RKO (cell line): Measurements from ENCODE around the gene ATP13A3.
"Not testable (repeated sequence)": the region's sequence is repeated elsewhere in the genome, so short reads cannot be mapped to it uniquely, and the experiment has no call there.

Experiments used
- DNase-seq: peaks from one replicate; pipeline ENCODE4 v3.0.0-alpha.2; 2016; ENCODE audit warnings: low spot score

ATP13A3 gene

DNA sequence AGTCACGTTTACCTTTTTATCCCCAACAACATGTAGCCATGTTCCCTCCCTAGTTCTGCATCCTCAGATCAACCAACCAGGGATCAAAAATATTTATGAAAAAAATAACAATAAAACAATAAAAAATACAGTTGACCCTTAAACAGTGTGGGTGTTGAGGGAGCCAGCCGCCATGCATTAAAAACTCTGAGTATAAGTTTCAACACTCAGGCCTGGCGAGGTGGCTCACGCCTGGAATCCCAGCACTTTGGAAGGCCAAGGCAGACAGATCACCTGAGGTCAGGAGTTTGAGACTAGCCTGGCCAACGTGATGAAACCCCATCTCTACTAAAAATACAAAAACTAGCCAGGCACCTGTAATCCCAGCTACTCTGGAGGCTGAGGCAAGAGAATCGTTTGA is 12.7 kb upstream of the ATP13A3 start:
- not testable (repeated sequence) for DNase-seq

DNA sequence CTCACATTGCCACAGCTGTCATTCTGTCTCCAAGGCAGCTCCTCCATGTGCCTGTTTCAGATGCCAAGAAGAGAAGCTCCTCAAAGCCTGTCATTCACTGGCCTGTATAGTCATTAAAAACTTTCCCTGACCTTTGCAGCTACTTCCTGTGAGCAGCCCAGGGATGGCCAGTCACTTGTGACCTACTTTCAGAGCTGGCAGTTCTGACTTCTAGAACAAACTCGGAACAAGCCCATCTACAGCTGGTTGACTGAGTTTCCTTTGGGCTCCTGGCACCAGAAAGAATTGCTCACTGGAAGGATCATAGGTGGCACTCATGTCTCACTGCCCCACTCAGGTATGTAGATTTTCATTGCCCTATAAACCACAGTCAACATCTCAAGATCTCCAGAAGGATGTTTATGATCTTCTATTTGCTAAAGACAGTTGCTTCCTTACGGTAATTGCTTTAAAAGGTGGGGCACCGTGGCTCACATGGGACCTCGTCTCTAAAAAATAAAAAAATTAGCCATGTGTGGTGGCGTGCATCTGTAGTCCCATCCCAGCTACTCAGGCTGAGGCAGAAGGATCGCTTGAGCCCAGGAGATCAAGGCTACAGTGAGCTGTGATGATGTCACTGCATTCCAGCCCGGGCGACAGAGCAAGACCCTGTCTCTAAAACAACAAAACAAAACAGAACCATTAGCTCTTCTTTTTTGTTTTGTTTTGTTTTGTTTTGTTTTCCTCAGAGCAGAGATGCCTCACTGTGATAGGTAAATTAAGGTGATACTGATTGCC is 11.2 kb upstream of the ATP13A3 start:
- DNase-seq, result no peak

DNA sequence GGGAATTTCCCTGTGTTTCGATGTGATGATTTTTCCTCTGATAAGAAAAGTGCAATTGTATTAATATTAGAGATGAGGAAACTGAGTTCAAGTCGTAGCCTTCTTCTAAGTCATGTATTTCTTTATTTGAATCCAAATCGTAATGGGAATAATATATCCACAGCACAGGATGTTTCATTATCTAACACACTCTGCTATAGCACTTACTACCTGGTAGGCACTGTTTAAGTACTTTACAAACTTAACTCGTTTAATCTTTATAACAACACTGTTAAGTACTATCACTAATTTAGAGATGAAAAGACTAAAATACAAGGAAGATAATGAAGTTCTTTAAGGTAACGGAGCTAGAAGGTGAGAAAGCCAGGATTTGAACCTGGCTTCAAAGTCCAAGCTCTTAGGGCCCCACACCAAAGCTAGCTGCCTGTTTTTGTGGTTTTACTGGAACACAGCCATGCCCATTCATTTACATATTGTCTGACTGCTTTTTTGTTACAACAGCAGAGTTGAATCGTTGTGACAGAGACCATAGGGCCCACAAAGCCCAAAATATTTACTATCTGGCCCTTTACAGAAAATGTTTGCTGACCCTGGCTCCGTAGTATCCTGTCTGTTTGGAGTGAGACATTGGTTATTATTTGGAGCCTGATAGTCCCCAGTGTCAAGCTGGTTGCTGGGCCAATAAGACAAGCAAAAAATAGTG is 9.6 kb upstream of the ATP13A3 start:
- no peak for DNase-seq

DNA sequence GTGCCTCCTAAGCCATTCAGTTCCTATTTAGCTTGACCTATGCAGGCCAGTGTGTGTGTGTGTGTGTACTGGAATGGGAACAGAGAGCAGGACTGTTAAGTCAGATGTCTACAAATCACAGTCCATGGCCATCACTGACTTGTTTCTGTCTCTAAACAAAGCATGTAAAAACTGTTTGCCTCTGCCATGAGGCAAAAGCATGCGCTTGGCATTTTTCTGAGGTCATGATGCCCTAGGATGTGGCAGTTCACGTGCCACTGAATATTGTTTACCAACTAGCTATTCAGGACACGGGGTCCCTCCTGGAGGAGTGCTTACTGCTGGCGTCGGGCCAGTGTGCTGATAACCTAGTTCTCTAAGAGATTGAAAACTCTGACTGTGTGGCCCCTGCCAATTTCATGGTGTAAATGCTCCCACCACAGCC is 8.2 kb upstream of the ATP13A3 start:
- DNase-seq, result no peak

DNA sequence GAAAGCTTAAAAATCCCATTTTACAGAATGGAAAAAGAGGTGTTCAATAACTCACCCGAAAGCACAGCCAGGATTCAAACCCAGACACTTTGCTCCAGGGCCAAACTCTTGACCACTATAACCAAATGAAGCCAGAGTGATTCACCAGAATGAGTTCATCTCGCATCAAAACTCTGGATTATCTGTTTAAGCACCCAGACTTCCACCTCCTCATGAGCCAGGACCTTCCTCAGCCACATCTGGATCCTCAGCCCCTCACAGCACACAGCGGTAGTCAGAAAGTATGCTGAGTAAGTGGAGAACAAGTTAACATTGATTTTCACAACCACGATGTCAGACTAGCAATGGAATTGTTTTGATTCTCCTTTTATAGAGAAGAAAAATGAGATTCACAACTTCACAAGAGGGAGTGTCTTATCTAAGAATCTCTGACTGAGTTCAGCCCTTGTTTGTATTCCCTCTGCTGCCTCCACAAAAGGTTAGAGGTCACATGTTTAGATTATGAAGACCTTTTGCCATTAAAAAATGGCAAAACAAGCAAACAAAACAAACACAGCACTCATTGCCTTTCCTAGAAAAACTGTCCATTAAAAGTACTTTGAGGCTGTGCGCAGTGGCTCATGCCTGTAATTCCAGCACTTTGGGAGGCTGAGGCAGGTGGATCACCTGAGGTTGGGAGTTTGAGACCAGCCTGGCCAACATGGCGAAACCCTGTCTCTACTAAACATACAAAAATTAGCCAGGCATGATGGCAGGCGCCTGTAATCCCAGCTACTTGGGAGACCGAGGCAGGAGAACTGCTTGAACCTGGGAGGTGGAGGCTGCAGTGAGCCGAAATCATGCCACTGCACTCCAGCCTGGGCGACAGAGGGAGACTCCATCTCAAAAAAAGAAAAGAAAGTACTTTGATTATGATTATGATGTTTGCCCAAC is 7.5 kb upstream of the ATP13A3 start:
- peak; percentile 60 for DNase-seq

DNA sequence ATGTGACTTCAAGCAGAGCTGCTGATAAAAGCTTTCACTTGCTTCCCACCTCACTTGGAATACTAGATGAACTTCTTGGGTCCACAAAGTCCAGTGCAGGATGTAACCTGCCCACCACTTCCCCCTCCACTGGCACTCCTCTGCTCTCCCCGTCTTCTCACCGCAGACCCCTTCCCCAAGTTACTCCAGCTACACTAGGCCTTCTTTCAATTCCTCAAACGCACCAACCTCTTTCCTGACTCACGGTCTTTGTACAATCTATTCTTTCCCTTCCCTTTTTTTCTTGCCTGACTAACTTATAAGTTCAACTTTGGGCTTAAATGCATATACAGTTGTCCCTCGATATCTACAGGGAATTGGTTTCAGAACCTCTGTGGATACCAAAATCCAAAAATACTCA is 5.2 kb upstream of the ATP13A3 start:
- no peak for DNase-seq

DNA sequence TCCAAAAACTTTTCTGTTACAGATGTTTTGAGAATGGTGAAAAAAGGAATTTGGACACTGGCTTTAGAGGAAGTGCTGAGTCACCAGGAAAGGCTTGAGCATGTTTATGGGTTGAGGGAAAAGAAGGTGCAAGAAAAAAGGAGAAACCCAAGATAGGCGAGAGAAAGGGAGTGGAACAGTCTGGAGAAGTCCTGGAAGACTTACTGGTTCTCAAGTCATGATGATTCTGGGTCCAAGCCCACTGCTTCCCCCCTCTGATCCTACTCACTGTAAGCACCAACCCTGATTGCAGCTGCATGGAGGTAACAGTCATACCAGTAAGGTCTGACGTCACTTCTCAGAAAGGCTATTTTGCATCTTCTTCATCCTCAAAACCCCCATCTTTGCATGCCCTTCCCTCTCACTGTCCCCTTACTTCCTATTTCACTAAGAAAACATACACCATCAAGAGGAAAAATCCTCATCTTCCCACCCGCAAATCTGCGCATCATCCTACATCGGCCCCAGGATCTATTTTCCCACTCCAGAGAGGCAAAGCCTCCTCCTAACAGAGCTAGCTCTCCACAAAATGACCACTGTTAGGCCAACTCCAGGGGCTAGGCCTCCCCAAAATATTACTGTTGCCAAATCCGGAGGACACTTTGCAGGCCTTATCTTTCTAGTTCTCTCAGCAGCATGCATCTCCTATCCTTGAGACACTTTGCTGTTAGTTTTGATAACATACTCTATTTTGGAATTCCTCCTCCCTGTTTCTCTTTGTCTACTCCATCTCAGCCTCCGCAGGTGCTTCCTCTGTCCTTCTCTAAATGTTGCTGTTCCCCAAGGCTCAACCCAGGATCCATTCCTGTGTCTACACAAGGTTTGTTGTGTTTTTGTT is 3.2 kb upstream of the ATP13A3 start:
- no peak for DNase-seq

DNA sequence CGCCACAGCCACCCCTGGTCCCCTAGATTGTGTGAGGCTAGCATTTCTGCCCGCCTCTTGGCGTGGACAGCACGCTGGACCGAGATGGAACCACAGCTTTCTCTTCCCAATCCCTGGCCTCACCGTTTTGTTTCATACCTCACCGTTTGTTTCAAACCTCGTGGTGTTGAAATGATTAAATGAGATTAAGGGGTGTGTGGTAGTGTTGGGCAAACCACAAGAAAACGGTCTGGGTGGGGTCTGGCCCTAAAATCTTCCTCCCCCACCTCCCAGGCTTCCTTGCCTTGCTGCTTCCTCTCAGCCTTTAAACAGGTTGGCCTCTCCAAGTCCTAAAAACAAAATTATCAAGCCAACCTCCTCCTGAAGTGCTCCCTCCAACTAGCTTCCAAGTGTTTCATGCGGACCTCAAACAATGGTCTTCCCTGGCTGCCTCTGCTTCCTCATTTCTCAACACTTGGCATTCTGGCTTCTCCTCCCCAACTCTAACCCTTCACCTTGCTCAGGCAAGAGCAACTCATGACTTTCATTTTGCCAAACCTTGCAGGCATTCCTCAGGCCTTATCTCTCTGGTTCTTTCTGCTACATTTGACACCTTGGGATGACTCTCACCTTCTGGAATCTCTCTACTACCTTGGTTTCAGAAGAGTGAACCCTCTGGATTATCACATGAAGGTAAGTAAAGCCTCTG is 1.4 kb upstream of the ATP13A3 start:
- DNase-seq, result no peak

DNA sequence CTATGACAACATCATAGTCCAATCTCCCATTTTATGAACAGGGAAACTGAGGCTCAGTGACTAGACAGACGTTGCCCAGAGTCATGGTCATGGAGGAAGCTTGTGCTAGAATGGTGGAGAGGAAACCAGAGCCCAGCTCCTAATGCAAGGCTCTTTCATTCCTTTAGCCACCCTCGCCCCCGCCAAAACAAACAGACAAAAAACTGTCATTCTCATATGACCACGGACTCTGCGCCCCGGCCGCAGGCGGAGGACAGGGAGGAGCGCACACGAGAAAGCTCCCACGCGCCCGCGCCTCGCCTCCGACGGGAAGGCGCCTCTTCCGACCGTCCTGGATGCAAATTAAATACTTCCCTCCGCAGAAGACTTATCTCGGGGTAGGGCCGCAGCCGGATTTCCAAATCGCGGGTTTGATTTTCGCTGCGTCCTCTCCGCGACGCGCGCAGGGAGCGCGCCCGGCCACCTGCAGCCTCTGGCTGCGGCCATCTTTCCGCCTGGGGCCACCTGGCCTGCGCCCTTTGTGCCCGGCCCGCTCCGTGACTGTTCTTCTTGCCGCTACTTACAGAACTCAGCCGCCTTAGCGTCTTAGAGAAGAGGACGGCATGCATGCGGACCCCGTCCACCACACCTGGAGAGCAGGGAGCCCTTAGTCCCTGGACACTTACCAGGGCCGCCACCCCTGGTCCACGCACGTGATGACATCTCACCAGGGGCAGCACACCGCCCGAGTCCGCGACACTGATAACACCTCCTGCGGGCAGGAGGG is 670 bp upstream of the ATP13A3 start:
- DNase-seq, result no peak

DNA sequence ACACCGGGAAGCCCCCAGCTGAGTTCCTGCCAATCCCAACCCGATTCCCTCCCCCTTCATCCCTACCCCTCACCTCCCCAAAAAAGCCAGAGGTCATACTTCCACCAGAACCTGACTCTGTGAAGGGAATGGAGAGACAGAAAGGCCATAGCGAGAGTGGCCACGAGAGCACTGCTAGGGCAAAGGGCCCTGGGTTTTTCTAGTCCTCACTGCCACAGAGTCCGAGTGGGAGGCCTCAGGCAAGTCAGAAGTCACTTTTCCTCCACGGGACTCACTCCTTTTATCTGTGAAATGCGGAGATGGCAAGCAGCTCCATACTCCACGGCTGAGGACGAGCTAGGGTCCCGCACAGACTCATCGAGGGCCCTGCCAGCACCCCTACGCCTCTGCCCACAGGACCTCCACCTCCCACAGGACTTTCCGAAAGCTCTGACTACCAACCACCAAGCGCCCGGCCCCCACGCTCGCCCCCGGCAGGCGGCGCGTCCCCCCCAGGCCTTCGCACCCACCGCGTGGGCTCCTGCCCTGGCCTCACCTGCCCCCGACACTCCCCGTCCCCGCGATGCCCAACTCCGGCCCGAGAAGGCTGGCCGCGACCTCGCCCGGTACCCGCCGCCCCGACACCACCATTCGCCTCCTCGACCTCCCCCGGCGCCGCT is 792 bp downstream of the ATP13A3 start:
- DNase-seq, result peak; percentile 36

DNA sequence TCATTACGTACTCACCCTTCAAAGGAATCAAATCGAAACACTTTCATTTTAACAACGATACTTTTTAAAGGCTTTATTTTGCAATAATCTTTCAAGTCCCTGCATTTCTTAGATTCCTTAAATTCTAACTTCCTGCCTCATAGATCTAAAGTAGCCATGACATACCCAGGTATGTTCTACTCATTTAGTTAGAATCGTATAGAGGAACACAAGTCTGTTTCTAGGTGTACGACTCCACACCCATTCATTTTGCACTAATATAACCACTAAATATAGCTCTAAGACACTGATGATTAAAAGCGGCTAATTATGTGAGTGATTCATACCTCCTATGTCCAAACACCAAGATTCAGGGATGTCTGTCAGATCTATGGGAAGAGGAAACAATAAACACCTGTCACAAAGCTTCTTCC is 1.3 kb downstream of the ATP13A3 start:
- DNase-seq, result peak; percentile 66

DNA sequence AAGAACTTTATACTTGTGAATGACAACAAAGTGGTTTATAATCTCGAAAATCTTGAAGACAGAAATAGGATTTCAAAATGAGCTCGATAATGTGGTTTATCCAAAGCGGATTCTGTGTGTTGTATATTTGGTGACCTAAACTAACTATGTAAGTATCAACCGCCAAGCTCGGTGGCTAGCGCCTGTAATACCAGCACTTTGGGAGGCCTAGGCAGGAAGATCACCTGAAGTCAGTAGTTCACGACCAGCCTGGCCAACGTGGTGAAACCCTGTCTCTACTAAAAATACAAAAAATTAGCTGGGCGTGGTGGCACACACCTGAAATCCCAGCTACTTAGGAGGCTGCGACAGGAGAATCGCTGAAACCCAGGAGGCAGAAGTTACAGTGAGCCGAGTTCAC is 2.2 kb downstream of the ATP13A3 start:
- no peak for DNase-seq

DNA sequence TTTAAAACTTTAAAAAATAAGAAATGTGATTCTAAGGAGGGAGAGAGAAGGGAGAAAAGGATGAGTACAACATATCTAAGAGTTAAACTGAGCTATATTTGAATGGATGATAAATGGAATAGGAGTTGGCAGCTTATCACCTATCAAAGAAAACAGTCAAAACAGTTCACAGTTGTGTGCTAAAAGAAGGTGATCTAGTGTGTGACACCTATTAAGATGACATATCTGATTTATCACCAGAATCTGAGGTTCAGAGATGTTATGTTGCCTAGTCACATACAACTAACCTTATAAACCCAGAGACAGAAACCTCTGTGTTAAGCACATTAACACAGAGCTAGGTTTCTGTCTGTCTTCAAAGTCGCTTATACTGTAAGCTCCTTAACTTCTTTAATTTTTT is 3.0 kb downstream of the ATP13A3 start:
- DNase-seq, result no peak

DNA sequence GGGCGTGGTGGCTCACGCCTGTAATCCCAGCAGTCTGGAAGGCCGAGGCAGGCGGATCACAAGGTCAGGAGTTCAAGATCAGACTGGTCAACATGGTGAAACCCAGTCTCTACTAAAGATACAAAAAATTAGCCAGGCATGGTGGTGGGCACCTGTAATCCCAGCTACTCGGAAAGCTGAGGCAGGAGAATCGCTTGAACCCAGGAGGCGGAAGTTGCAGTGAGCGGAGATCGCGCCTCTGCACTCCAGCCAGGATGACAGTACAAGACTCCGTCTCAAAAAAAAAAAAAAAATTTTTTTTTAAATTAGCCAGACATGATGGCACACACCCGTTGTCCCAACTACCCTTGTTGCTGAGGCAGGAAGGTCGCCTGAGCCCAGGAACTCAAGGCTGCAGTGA is 4.0 kb downstream of the ATP13A3 start:
- not testable (repeated sequence) for DNase-seq

DNA sequence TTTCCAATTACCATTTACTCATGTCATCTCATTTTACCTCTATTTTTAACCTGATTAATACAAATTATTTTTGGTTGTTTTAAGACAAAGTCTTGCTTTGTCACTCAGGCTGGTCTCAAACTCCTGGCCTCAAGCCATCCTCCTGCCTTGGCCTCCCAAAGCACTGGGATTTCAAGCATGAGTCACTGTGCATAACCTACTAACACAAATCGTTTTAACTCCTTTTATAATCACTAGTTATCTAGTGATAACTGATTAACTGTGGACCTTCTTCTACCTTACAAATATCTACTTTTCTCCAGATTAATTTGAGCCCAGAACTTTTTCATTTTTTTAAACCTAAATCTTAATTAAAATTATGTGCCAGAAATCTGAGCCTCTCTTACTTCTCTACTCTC is 4.6 kb downstream of the ATP13A3 start:
- DNase-seq, result no peak

DNA sequence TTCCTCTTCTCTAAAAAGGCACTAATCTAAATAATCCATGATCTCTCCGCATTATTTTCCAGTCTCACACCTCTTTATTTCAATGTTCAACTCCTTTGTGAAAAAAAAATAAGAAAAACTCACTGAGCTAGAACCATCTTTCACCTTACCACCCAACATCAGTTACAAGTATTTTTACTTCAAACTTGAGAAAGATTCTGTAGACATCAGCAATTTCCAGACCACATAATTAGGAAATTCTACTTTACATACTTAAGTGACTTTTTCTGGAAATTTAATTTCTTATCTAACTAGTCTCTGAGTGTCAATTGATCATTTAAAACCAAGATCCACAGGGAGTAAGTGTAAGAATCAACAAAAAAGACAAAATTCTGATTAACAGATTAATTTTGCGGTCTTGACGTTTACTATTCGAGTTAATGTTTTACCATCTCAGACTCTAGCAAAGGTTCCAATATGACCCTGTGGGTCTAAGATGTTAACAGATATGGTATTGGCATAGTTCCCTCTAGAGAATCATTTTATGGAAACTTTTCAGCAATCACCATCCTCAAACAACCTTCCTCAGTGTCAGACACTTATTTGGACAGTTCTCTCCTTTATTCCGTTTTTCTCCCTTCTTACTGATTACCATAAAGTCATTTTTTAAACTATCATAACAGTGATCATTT is 5.1 kb downstream of the ATP13A3 start:
- DNase-seq, result no peak

DNA sequence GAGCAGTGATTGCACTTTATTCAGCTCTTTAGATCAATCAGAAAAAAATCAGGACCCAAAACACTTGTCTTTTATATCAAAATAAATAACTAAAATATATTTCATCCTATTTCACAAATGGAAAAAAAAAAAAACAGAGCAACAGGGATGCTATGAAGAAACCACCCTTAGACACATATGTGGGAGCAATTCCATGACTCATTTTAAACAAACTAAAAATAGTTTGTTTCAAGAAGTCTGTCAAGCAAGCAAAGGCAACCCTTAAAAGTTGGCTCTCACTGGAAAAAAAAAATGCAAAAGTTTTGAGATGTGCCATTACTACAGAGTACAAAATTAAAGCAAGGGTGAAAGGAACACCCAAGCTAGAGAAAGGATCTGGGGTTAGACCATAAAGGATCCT is 5.7 kb downstream of the ATP13A3 start:
- DNase-seq, result peak; percentile 52

DNA sequence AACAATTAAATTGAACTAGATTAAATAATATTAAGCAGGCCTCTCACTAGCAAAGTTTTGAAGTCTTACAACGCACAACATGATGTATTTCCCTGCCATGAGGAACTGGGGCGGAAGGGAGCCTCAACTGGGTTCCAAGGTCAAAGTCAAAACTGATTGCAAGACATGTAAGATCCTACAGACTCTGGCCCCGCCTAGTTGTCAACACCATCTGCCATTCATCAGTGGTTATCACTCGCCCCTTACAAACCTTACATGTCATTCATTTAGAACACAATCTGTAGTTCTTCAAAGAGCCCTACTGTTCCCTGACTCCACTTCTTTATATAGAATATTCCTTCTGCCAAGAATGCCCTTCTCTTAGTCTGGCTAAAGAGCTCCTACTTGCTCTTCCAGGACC is 10.0 kb downstream of the ATP13A3 start:
- no peak for DNase-seq

DNA sequence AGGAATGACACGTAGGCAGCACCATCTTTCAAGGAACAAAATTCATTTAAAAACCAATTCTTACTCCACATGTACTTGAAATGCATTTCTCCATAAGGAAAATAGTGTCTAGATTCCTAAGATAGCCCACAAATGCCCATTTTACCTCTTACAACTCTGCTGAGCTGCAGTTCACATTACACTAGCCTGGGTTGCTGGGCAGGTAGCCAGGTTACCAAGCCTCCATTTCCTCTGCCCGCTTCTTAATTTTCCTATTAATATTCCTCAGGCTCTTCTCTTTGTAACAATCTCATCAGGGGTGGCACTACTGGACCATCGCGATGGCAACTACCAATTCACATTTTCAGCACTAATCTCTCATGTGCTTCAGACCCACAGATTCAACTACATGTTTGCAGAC is 10.8 kb downstream of the ATP13A3 start:
- no peak for DNase-seq
